Thyroid gland (tissue), 4 donors: Measurements from ENCODE around the gene DIP2C. TPM values are rescaled to one million over a fixed set of nuclear protein-coding genes. Genes with fewer than 3 reads are reported as not detected.

Experiments
- DNase-seq, 2 donors: peaks; one replicate each; pipeline ENCODE4 v3.0.0-alpha.2; 2019
- H3K27ac ChIP-seq, 3 donors: fragments of 200-600 bp; sonication (generic); 1 replicate in 2 of 3; 2 replicates in 1 of 3; pipeline ENCODE4 v1.5.1; 2016 to 2019; ENCODE audit warnings: mild to moderate bottlenecking in 1 of 3, moderate library complexity in 1 of 3
- H3K27me3 ChIP-seq: fragments of 200-600 bp; sonication (generic); one replicate; pipeline ENCODE4 v1.5.1; 2019
- H3K36me3 ChIP-seq, 2 donors: fragments of 200-600 bp; sonication (generic); one replicate each; pipeline ENCODE4 v1.5.1; 2016 to 2019
- H3K4me1 ChIP-seq, 2 donors: fragments of 200-600 bp; sonication (generic); one replicate each; pipeline ENCODE4 v1.5.1; 2017 to 2019
- H3K4me3 ChIP-seq, 3 donors: fragments of 200-600 bp; sonication (generic); replicated peaks in 1 of 3; 1 replicate in 2 of 3; 2 replicates in 1 of 3; pipeline ENCODE4 v1.5.1; 2016; ENCODE audit warnings: mild to moderate bottlenecking in 1 of 3
- H3K9me3 ChIP-seq: fragments of 200-600 bp; sonication (generic); one replicate; pipeline ENCODE4 v1.5.1; 2017
- POLR2A ChIP-seq, 2 donors: fragments of 450-650 bp; IDR thresholded peaks; one replicate each; pipeline ENCODE4 v1.6.1; 2017; ENCODE audit warnings: antibody characterized with exemption in 2 of 2, mild to moderate bottlenecking in 2 of 2, moderate library complexity in 1 of 2
- WGBS, 2 donors: methylation state at CpG; one replicate each; pipeline ENCODE4 v1.1.5; 2017; 5-methylcytosine and 5-hydroxymethylcytosine counted together
- intact Hi-C: fragments of 100-400 bp; cut with DNase I; formaldehyde crosslinking; loops from one replicate; pipeline ENCODE4 v1.15.1; 2023
- total RNA-seq, 4 donors: library from RNA; depleted of rRNA; stranded (reverse); fragments of >200 nt; gene quantifications; one replicate each; pipeline ENCODE4 v1.2.3, GENCODE V29; 2016
- TF ChIP-seq, protein P1 (sequence below), 6 experiments: fragments of 200-600 bp in 3 of 6; fragments of 450-650 bp in 3 of 6; sonication (generic) in 3 of 6; IDR thresholded peaks; one replicate each; pipeline ENCODE4 v1.5.1; 2016 to 2019; ENCODE audit warnings: antibody characterized with exemption in 6 of 6, mild to moderate bottlenecking in 2 of 6, inconsistent platforms in 1 of 6, moderate library complexity in 1 of 6

DIP2C gene
- total RNA-seq, 4 donors from 2014 or later = 11.4 to 14.6 (median 12.3) TPM

DNA sequence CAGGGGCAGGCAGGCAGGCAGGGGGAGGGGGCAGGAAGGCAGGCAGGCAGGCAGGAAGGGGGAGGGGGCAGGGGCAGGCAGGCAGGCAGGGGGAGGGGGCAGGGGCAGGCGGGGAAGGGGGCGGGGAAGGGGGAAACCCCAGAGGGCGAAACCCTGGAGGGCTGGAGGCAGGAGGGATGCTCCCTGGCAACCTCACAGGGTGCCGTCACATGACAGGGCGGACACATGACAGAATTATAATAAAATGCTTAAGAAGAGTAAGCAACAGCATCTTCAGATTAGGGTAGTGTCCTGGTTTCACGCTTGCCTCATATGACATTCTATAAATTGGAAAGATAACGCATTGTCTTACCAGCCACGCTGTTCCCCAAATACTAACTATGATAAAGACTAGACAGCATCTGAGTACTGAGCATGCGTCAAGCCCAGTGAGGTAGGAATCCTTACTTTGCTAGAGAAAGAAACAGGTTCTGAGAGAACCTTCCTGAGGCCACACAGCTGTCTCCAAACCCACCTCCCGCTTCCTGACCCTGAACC lies 131.6 kb downstream of the DIP2C start:
- Histone ChIP-seq H3K36me3 (no peaks in the 10 kb centered on the region), H3K4me3 (no peak overlapping the region), H3K27ac (no peak overlapping the region), H3K4me1 (peaks cover 0 to 14% of the 10 kb centered on the region in 2 donors), H3K9me3 (no peaks in the 10 kb centered on the region), H3K27me3 (no peaks in the 10 kb centered on the region)
- 86 to 92% methylated on average over 10 of the region's 10 CpGs for WGBS, 2 donors
- intact Hi-C loops = no loop called here
- TF ChIP-seq, protein P1, sequence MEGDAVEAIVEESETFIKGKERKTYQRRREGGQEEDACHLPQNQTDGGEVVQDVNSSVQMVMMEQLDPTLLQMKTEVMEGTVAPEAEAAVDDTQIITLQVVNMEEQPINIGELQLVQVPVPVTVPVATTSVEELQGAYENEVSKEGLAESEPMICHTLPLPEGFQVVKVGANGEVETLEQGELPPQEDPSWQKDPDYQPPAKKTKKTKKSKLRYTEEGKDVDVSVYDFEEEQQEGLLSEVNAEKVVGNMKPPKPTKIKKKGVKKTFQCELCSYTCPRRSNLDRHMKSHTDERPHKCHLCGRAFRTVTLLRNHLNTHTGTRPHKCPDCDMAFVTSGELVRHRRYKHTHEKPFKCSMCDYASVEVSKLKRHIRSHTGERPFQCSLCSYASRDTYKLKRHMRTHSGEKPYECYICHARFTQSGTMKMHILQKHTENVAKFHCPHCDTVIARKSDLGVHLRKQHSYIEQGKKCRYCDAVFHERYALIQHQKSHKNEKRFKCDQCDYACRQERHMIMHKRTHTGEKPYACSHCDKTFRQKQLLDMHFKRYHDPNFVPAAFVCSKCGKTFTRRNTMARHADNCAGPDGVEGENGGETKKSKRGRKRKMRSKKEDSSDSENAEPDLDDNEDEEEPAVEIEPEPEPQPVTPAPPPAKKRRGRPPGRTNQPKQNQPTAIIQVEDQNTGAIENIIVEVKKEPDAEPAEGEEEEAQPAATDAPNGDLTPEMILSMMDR (IDR thresholded peaks at IDR 0.05) = no peak
- no peak for TF ChIP-seq POLR2A (IDR thresholded peaks at IDR 0.05)
- DNase-seq = no peak

DNA sequence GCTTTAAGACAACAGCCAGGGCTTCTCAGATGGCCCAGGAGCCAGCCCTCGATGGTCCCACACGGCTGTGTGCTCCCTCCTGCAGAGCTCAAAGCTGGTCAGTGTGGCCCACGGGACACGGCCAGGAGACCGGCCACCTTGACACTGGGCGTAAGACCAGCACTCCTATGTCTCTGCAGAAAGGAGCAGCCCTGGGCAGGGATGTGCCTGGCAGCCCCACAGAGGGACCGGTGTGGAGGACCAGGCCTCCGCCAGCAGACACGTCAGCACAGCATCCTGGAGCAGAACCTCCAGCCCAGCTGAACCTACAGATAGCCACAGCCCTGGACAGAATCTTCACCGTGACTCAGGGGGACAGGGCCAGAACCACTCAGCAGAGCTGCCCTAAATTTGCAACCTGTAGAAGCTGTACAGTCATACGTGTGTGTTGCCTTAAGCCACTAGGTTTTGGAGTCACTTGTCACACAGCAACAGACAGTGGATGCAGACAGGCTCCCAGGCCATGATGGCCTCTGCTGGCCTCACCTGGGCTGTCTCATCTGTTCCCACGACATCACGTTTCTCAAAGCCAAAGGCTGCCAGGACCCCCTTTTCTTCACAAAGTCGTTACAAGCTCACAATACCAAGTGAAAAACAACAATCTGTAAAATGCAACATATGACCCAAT lies 132.4 kb downstream of the DIP2C start:
- DNase-seq = no peak
- intact Hi-C loops = no loop called here
- Histone ChIP-seq H3K27me3 (no peaks in the 10 kb centered on the region), H3K9me3 (no peaks in the 10 kb centered on the region), H3K36me3 (no peaks in the 10 kb centered on the region), H3K4me3 (no peak overlapping the region), H3K27ac (no peak overlapping the region), H3K4me1 (peaks cover 0 to 14% of the 10 kb centered on the region in 2 donors)
- WGBS, 2 donors = 90 to 98% methylated on average over 11 to 13 of the region's 14 CpGs
- TF ChIP-seq, protein P1 (IDR thresholded peaks at IDR 0.05) = no peak
- no peak for TF ChIP-seq POLR2A (IDR thresholded peaks at IDR 0.05)

DNA sequence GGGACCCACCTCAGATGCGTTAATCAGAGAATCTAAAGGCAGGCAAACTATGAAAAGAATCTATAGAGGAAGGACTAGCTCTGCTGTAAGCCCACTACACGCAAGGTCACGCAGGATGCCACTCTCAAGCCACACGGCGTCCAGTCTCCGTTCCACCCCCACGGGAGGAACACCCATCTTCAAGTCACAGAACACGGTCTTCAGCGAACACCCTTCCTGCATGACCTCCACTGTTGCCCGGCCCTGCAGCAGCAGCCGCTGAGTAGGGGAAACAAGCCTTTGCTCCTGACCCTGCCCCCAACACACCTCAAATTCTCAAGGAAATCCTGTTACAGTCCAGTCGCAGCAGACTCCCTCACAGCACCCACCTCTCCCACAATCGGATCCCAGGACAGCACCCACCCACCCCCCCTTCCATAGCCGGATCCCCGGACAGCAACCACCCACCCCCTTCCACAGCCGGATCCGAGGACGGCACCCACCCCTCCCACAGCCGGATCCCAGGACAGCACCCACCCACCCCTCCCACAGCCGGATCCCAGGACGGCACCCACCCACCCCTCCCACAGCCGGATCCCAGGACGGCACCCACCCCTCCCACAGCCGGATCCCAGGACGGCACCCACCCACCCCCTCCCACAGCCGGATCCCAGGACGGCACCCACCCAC lies 133.7 kb downstream of the DIP2C start:
- 87 to 92% methylated on average over 17 to 23 of the region's 27 CpGs for WGBS, 2 donors
- Histone ChIP-seq H3K4me1 (peaks cover 0 to 14% of the 10 kb centered on the region in 2 donors), H3K27me3 (no peaks in the 10 kb centered on the region), H3K36me3 (no peaks in the 10 kb centered on the region), H3K4me3 (no peak overlapping the region), H3K27ac (no peak overlapping the region), H3K9me3 (no peaks in the 10 kb centered on the region)
- no peak for TF ChIP-seq POLR2A (IDR thresholded peaks at IDR 0.05)
- TF ChIP-seq, protein P1 (IDR thresholded peaks at IDR 0.05) = no peak
- intact Hi-C loops = no loop called here
- no peak for DNase-seq

DNA sequence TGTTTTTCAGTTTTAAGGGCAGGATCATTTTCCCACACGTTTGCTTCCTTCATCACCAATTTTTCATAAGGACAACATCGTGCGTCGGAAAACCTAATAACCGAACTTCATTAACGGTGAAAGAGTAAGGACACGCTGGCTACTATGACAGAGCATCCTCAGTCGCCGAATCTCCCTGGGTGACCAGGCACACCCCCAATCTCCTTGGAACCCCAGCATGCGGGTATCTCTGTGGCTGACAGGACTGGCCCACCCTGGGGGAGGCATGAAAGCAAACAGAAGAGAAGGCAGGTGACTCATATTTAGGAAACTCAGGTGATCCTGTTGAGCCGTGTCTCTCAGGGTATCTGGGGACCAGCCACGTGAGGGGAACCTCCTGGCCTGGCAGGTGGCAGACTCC lies 134.2 kb downstream of the DIP2C start:
- no peak for TF ChIP-seq POLR2A (IDR thresholded peaks at IDR 0.05)
- TF ChIP-seq, protein P1 (IDR thresholded peaks at IDR 0.05) = no peak
- no peak for DNase-seq
- Histone ChIP-seq H3K9me3 (no peaks in the 10 kb centered on the region), H3K4me1 (peaks cover 0 to 9% of the 10 kb centered on the region in 2 donors), H3K27ac (no peak overlapping the region), H3K36me3 (no peaks in the 10 kb centered on the region), H3K4me3 (no peak overlapping the region), H3K27me3 (no peaks in the 10 kb centered on the region)
- 93 to 94% methylated on average over 12 of the region's 12 CpGs for WGBS, 2 donors
- intact Hi-C loops = no loop called here
